Frontal cortex (tissue), 4 donors: ENCODE data around the gene CORT. TPM values are rescaled to one million over a fixed set of nuclear protein-coding genes. Genes with fewer than 3 reads are reported as not detected.
"Not testable (repeated sequence)": the region's sequence is repeated elsewhere in the genome, so short reads cannot be mapped to it uniquely, and the experiment has no call there.

ENCODE experiments used
- DNase-seq, 2 donors: peaks; one replicate each; pipeline ENCODE4 v3.0.0; 2012; ENCODE audit warnings: low spot score in 2 of 2
- FAIRE-seq: peaks from 2 replicates; lab custom pipeline; 2012; peaks lifted over from hg19 to GRCh38; lab: Jason Lieb, UNC
- total RNA-seq: library from RNA; depleted of rRNA; stranded (reverse); fragments of >200 nt; gene quantifications from one replicate; pipeline ENCODE4 v1.2.3, GENCODE V29; 2014
- donor health status: control.
- donor health status: control.
- donor health status: control.

Gene CORT
- 4.9 TPM for total RNA-seq

GRCh38 chr1:10449751-10450150 is at the start of gene CORT:
Gene CORT, plus strand, starts transcription at chr1:10450031. Its CDS starts 193 bp downstream, at chr1:10450224.
- no peak for FAIRE-seq

GRCh38 chr1:10401281-10401680 is 48.5 kb upstream of the CORT start:
- DNase-seq (no peak), FAIRE-seq (no peak)

More at GRCh38 chr1:10449751-10450150, at the start of gene CORT:
- peak in 1 of 2 donors; percentile 38 for DNase-seq

GRCh38 chr1:10402729-10403274 is 47.0 kb upstream of the CORT start:
- DNase-seq (no peak), FAIRE-seq (no peak)

GRCh38 chr1:10407201-10407600 is 42.6 kb upstream of the CORT start:
- FAIRE-seq (no peak), DNase-seq (no peak)

GRCh38 chr1:10415211-10415930 is 34.5 kb upstream of the CORT start:
- DNase-seq (no peak), FAIRE-seq (no peak)

GRCh38 chr1:10415967-10416366 is 33.9 kb upstream of the CORT start:
- FAIRE-seq, DNase-seq: not testable (repeated sequence)

- DNase-seq, FAIRE-seq: not testable (repeated sequence)
Measured at GRCh38 chr1:10418741-10419140, 31.1 kb upstream of the CORT start.

GRCh38 chr1:10419351-10419750 is 30.5 kb upstream of the CORT start:
- FAIRE-seq (no peak), DNase-seq (no peak)

- DNase-seq = no peak
- FAIRE-seq = no peak
Measured at GRCh38 chr1:10421637-10422036, 28.2 kb upstream of the CORT start.

- DNase-seq = no peak
- FAIRE-seq = no peak
Measured at GRCh38 chr1:10424034-10424433, 25.8 kb upstream of the CORT start.

- FAIRE-seq (no peak), DNase-seq (no peak)
Measured at GRCh38 chr1:10424651-10425050, 25.2 kb upstream of the CORT start.

GRCh38 chr1:10425826-10426534 is 23.9 kb upstream of the CORT start:
- not testable (repeated sequence) for DNase-seq, FAIRE-seq

- DNase-seq, FAIRE-seq: not testable (repeated sequence)
Measured at GRCh38 chr1:10426535-10426848, 23.3 kb upstream of the CORT start.

GRCh38 chr1:10428984-10429383 is 20.8 kb upstream of the CORT start:
- FAIRE-seq (no peak), DNase-seq (no peak)

- peak in 1 of 2 donors; percentile 39 for DNase-seq
- no peak for FAIRE-seq
Measured at GRCh38 chr1:10429868-10430215, 20.0 kb upstream of the CORT start.

GRCh38 chr1:10430216-10431069 is 19.4 kb upstream of the CORT start, which contains the start of gene CENPS:
Gene CENPS, plus strand, starts transcription at chr1:10430433. Its CDS starts 85 bp downstream, at chr1:10430518.
- DNase-seq (peak; percentile 95 to 97), FAIRE-seq (no peak)

- DNase-seq (no peak), FAIRE-seq (no peak)
Measured at GRCh38 chr1:10431070-10431730, 18.6 kb upstream of the CORT start.

- no peak for FAIRE-seq
- DNase-seq = no peak
Measured at GRCh38 chr1:10432910-10433700, 16.7 kb upstream of the CORT start.

GRCh38 chr1:10433790-10434189 is 16.0 kb upstream of the CORT start:
- FAIRE-seq = no peak
- DNase-seq = no peak
